IMR-90 (cell line): Measurements from ENCODE around the gene C3orf52. TPM values are rescaled to one million over a fixed set of nuclear protein-coding genes. Genes with fewer than 3 reads are reported as not detected.

Experiments
- ATAC-seq: fragments of 200-7000 bp; cut with Tn5 transposase; 2 replicates; pipeline ENCODE4 v1.9.1; 2020; ENCODE audit warnings: low read depth, mild to moderate bottlenecking, moderate library complexity
- BruUV-seq: library from RNA; stranded (reverse); fragments of 400-500 nt; replicated peaks from 2 replicates; lab custom pipeline; 2021; lab: Mats Ljungman, UMichigan
- CTCF ChIA-PET: fragments of 300-600 bp; formaldehyde crosslinking; extraction: SDS; loops from one replicate; lab custom pipeline; 2021; ENCODE audit warnings: antibody characterized with exemption; lab: Yijun Ruan, JAX
- POLR2A ChIA-PET: fragments of 300-600 bp; sonication (Branson Sonifier 250); formaldehyde crosslinking; loops from one replicate; lab custom pipeline; 2022; ENCODE audit warnings: antibody characterized with exemption; ENCODE audit not compliant: unreplicated experiment; lab: Charles Lee
- DNase-seq: peaks from one replicate; pipeline ENCODE4 v3.0.0; 2013
- H2AFZ ChIP-seq: replicated peaks from 2 replicates; pipeline ENCODE3; 2013; ENCODE audit warnings: low read length, mild to moderate bottlenecking; ENCODE audit not compliant: poor library complexity
- H2AK5ac ChIP-seq: 2 replicates; pipeline ENCODE4 v1.6.1; 2013; ENCODE audit warnings: low read depth, low read length, inconsistent platforms
- H2AK9ac ChIP-seq: replicated peaks from 2 replicates; pipeline ENCODE3; 2013; ENCODE audit warnings: mild to moderate bottlenecking, low read depth, low read length, moderate library complexity; ENCODE audit not compliant: poor library complexity
- H2BK120ac ChIP-seq: 2 replicates; pipeline ENCODE4 v1.6.1; 2013; ENCODE audit warnings: low read depth, low read length, inconsistent platforms
- H2BK15ac ChIP-seq: 3 replicates; pipeline ENCODE4 v1.6.1; 2013; ENCODE audit warnings: low read depth, low read length, inconsistent platforms
- H2BK20ac ChIP-seq: 2 replicates; pipeline ENCODE4 v1.6.1; 2013; ENCODE audit warnings: low read depth, mild to moderate bottlenecking, inconsistent platforms, low read length, moderate library complexity
- H2BK5ac ChIP-seq: 2 replicates; pipeline ENCODE4 v1.6.1; 2013; ENCODE audit warnings: mild to moderate bottlenecking, low read depth, low read length, inconsistent platforms; ENCODE audit not compliant: poor library complexity, severe bottlenecking
- H3K14ac ChIP-seq: replicated peaks from 2 replicates; pipeline ENCODE4 v1.6.1; 2013; ENCODE audit warnings: low read depth, low read length, inconsistent platforms
- H3K18ac ChIP-seq: 2 replicates; pipeline ENCODE4 v1.6.1; 2013; ENCODE audit warnings: low read depth, low read length, control low read depth
- H3K23ac ChIP-seq: 2 replicates; pipeline ENCODE4 v1.6.1; 2013; ENCODE audit warnings: low read depth, low read length, inconsistent platforms
- H3K27ac ChIP-seq: 2 replicates; pipeline ENCODE4 v1.5.1; 2013; ENCODE audit warnings: mild to moderate bottlenecking, control low read depth, low read length; ENCODE audit not compliant: insufficient read depth
- H3K27me3 ChIP-seq: 2 replicates; pipeline ENCODE4 v1.6.1; 2013; ENCODE audit warnings: low read length; ENCODE audit not compliant: control insufficient read depth, insufficient read depth
- H3K36me3 ChIP-seq: 2 replicates; pipeline ENCODE4 v1.6.1; 2013; ENCODE audit warnings: low read length, mixed read lengths; ENCODE audit not compliant: control insufficient read depth, insufficient read depth
- H3K4ac ChIP-seq: 2 replicates; pipeline ENCODE4 v1.6.1; 2013; ENCODE audit warnings: low read depth, low read length, inconsistent platforms
- H3K4me1 ChIP-seq: 2 replicates; pipeline ENCODE4 v1.6.1; 2013; ENCODE audit warnings: low read length, mixed read lengths; ENCODE audit not compliant: control insufficient read depth, insufficient read depth
- H3K4me2 ChIP-seq: 2 replicates; pipeline ENCODE4 v1.6.1; 2013; ENCODE audit warnings: low read depth, mild to moderate bottlenecking, control low read depth, low read length, moderate library complexity
- H3K4me3 ChIP-seq: 2 replicates; pipeline ENCODE4 v1.5.1; 2013; ENCODE audit warnings: low read depth, mild to moderate bottlenecking, control low read depth, low read length, moderate library complexity; ENCODE audit not compliant: insufficient read depth
- H3K56ac ChIP-seq: 2 replicates; pipeline ENCODE4 v1.6.1; 2013; ENCODE audit warnings: low read length, inconsistent platforms; ENCODE audit not compliant: insufficient read depth; ENCODE audit errors: extremely low read depth
- H3K79me1 ChIP-seq, 2 experiments: 2 replicates each; pipeline ENCODE4 v1.6.1; 2013; ENCODE audit warnings: low read length in 2 of 2, inconsistent platforms in 1 of 2, low read depth in 1 of 2
- H3K9ac ChIP-seq: 2 replicates; pipeline ENCODE4 v1.6.1; 2013; ENCODE audit warnings: low read depth, low read length, control low read depth
- H3K9me1 ChIP-seq: 2 replicates; pipeline ENCODE4 v1.6.1; 2013; ENCODE audit warnings: low read length, inconsistent platforms; ENCODE audit not compliant: insufficient read depth
- H3K9me3 ChIP-seq: 2 replicates; pipeline ENCODE4 v1.6.1; 2013; ENCODE audit warnings: low read length; ENCODE audit not compliant: control insufficient read depth, insufficient read depth
- H4K20me1 ChIP-seq: 2 replicates; pipeline ENCODE4 v1.6.1; 2013; ENCODE audit warnings: low read length, inconsistent platforms; ENCODE audit not compliant: insufficient read depth
- H4K5ac ChIP-seq: 2 replicates; pipeline ENCODE4 v1.6.1; 2013; ENCODE audit warnings: mild to moderate bottlenecking, low read depth, low read length, control low read depth
- H4K8ac ChIP-seq, 2 experiments: 2 replicates each; pipeline ENCODE4 v1.6.1; 2013; ENCODE audit warnings: low read depth in 2 of 2, low read length in 2 of 2, control low read depth in 1 of 2, inconsistent platforms in 1 of 2
- H4K91ac ChIP-seq: 2 replicates; pipeline ENCODE4 v1.6.1; 2013; ENCODE audit warnings: low read depth, low read length, inconsistent platforms; ENCODE audit not compliant: insufficient read depth
- BHLHE40 ChIP-seq: fragments of 150-350 bp; IDR thresholded peaks from 2 replicates; pipeline ENCODE4 v1.6.1; 2016; ENCODE audit warnings: mild to moderate bottlenecking, low read depth, low read length
- CHD1 ChIP-seq: IDR thresholded peaks from 2 replicates; pipeline ENCODE4 v1.6.1; 2012; ENCODE audit warnings: low read depth, low read length, improper control_type of control experiment
- CTCF ChIP-seq: conservative IDR thresholded peaks from 2 replicates; pipeline ENCODE4 v1.5.1; 2012; ENCODE audit warnings: mild to moderate bottlenecking, low read depth, low read length, improper control_type of control experiment
- ELK1 ChIP-seq: fragments of 150-350 bp; IDR thresholded peaks from 2 replicates; pipeline ENCODE4 v1.6.1; 2016; ENCODE audit warnings: low read depth, mild to moderate bottlenecking, low read length, moderate library complexity, borderline replicate concordance
- FOS ChIP-seq: fragments of 150-350 bp; IDR thresholded peaks from 2 replicates; pipeline ENCODE4 v1.6.1; 2016; ENCODE audit warnings: low read depth, low read length
- MAFK ChIP-seq: IDR thresholded peaks from 2 replicates; pipeline ENCODE4 v1.6.1; 2012; ENCODE audit warnings: low read depth, low read length, improper control_type of control experiment
- MAZ ChIP-seq: IDR thresholded peaks from 2 replicates; pipeline ENCODE4 v1.6.1; 2012; ENCODE audit warnings: low read depth, mild to moderate bottlenecking, low read length, improper control_type of control experiment, moderate library complexity, borderline replicate concordance
- MXI1 ChIP-seq: IDR thresholded peaks from 2 replicates; pipeline ENCODE4 v1.6.1; 2012; ENCODE audit warnings: low read depth, mild to moderate bottlenecking, low read length, moderate library complexity, borderline replicate concordance
- NFE2L2 ChIP-seq: fragments of 150-350 bp; IDR thresholded peaks from 2 replicates; pipeline ENCODE4 v1.6.1; 2016; ENCODE audit warnings: low read depth, mild to moderate bottlenecking, low read length
- POLR2A ChIP-seq: IDR thresholded peaks from 2 replicates; pipeline ENCODE4 v1.6.1; 2012; ENCODE audit warnings: mild to moderate bottlenecking, low read depth, low read length
- RAD21 ChIP-seq: IDR thresholded peaks from 2 replicates; pipeline ENCODE4 v1.6.1; 2012; ENCODE audit warnings: low read length, improper control_type of control experiment
- RCOR1 ChIP-seq: IDR thresholded peaks from 2 replicates; pipeline ENCODE4 v1.6.1; 2012; ENCODE audit warnings: mild to moderate bottlenecking, low read length, improper control_type of control experiment; ENCODE audit not compliant: insufficient replicate concordance
- RFX5 ChIP-seq: IDR thresholded peaks from 2 replicates; pipeline ENCODE4 v1.8.0; 2012; ENCODE audit warnings: low read depth, mild to moderate bottlenecking, low read length, moderate library complexity
- SMC3 ChIP-seq: fragments of 150-350 bp; IDR thresholded peaks from 2 replicates; pipeline ENCODE4 v1.6.1; 2016; ENCODE audit warnings: low read depth, mild to moderate bottlenecking, antibody characterized with exemption, low read length, moderate library complexity
- USF2 ChIP-seq: fragments of 150-350 bp; IDR thresholded peaks from 2 replicates; pipeline ENCODE4 v1.6.1; 2017; ENCODE audit warnings: mild to moderate bottlenecking, antibody characterized with exemption, low read length, low read depth
- WGBS, 2 experiments: methylation state at CpG; one replicate each; pipeline versions ENCODE4 v1.1.5 to v1.1.7; 2013; ENCODE audit warnings: missing lambda C conversion rate in 2 of 2; ENCODE audit not compliant: insufficient read length in 1 of 2; ENCODE audit errors: extremely low coverage in 2 of 2; 5-methylcytosine and 5-hydroxymethylcytosine counted together
- dilution Hi-C: fragments of 300-500 bp; cut with HindIII; formaldehyde crosslinking; loops from one replicate; pipeline ENCODE4 v1.14.3; 2018; ENCODE audit warnings: low sequenced_read_pairs; ENCODE audit not compliant: unreplicated experiment
- in situ Hi-C: fragments of 300-500 bp; cut with MboI; formaldehyde crosslinking; loops from 3 replicates; pipeline ENCODE4 v1.14.3; 2019; ENCODE audit warnings: low sequenced_read_pairs, inconsistent platforms, mixed read lengths
- intact Hi-C: fragments of 100-400 bp; cut with micrococcal nuclease; formaldehyde crosslinking; loops from 2 replicates; pipeline ENCODE4 v1.10.0; 2022
- polyA plus RNA-seq, 3 experiments: library from polyadenylated mRNA; depleted of rRNA; stranded (reverse); fragments of >200 nt; gene quantifications; 2 replicates each; pipeline ENCODE4 v1.2.3, GENCODE V29; 2012; ENCODE audit warnings: low replicate concordance in 1 of 3
- total RNA-seq: library from RNA; depleted of rRNA; stranded (reverse); fragments of >200 nt; gene quantifications from 2 replicates; pipeline ENCODE4 v1.2.3, GENCODE V29; 2012

C3orf52 gene
- total and polyA plus RNA-seq, 2 of the 4 experiments (the other 2 are of a cell fraction): 7.5 to 12.5 TPM

- Histone ChIP-seq H3K56ac (no peak overlapping the region), H4K5ac (no peak overlapping the region), H3K79me1 (peaks cover 0 to 3% of the 10 kb centered on the region in 2 experiments; a peak in 1 of 4 replicates), H3K27ac (no peak overlapping the region), H2BK5ac (no peak overlapping the region), H2AFZ (no peak overlapping the region), H3K36me3 (peaks cover 6% of the 10 kb centered on the region), H3K9me1 (no peaks in the 10 kb centered on the region), H2AK5ac (no peak overlapping the region), H3K4ac (no peak overlapping the region), H3K4me3 (no peak overlapping the region), H4K20me1 (no peaks in the 10 kb centered on the region), H3K27me3 (no peaks in the 10 kb centered on the region), H3K4me2 (no peak overlapping the region), H3K4me1 (no peaks in the 10 kb centered on the region), H3K18ac (no peak overlapping the region), H4K91ac (no peak overlapping the region), H2BK15ac (no peak overlapping the region), H4K8ac (no peak overlapping the region), H3K23ac (no peak overlapping the region), H2BK120ac (no peak overlapping the region), H3K9ac (no peak overlapping the region), H3K9me3 (no peaks in the 10 kb centered on the region), H3K14ac (no peak overlapping the region), H2BK20ac (no peak overlapping the region), H2AK9ac (no peak overlapping the region)
- no peak for DNase-seq
- no CpG with 5 or more reads among the region's 1 CpG for WGBS, 2 experiments
- ChIA-PET POLR2A (no interaction called here), CTCF (interaction anchor here (0.6 kb wide), 1 partner anchor 59 kb away, joined by 3 read pairs; no protein-coding TSS in a partner anchor)
- ATAC-seq: no peak
- intact Hi-C loops: no loop called here
- in situ Hi-C loops: no loop called here
- no peak for TF ChIP-seq MXI1
- TF ChIP-seq RAD21: no peak
- TF ChIP-seq RFX5: no peak
- TF ChIP-seq FOS: no peak
- no peak for TF ChIP-seq MAZ
- TF ChIP-seq POLR2A: no peak
- TF ChIP-seq NFE2L2: no peak
- TF ChIP-seq RCOR1: no peak
- no peak for TF ChIP-seq USF2
- TF ChIP-seq CTCF: no peak
- TF ChIP-seq CHD1: no peak
- TF ChIP-seq BHLHE40: no peak
- TF ChIP-seq SMC3: no peak
- TF ChIP-seq MAFK: no peak
- no peak for TF ChIP-seq ELK1
- no TSS peak for BruUV-seq
- dilution Hi-C loops: no loop called here
These were observed 31.2 kb downstream of the C3orf52 start for GRCh38 chr3:112117415-112117814.
